Stomach (tissue), 4 donors: ENCODE results near the gene TCF3.

Experiments
- CTCF ChIP-seq, 7 experiments: fragments of 450-650 bp in 4 of 7; fragments of 200-600 bp in 3 of 7; sonication (generic) in 3 of 7; IDR thresholded peaks; one replicate each; pipeline ENCODE4 v1.5.1; 2016 to 2019; ENCODE audit warnings: antibody characterized with exemption in 7 of 7, control low read depth in 2 of 7, mild to moderate bottlenecking in 1 of 7
- EP300 ChIP-seq: sonication (generic); formaldehyde crosslinking; IDR thresholded peaks from one replicate; pipeline ENCODE4 v1.6.1; 2017; ENCODE audit warnings: antibody characterized with exemption

GRCh38 chr19:1680976-1681375 lies 28.6 kb upstream of the TCF3 start:
- TF ChIP-seq EP300 (no peak), CTCF (IDR thresholded peaks at IDR 0.05) (no peak)
